HCT116 (cell line): ENCODE measurements around the gene WDPCP.

Experiments used
- CTCF ChIP-seq, 3 experiments: fragments of 200-600 bp in 1 of 3; sonication (generic) in 1 of 3; IDR thresholded peaks in 2 of 3; conservative IDR thresholded peaks in 1 of 3; 2 replicates each; pipeline ENCODE4 v1.5.1; 2012 to 2017; ENCODE audit warnings: low read depth in 2 of 3, low read length in 2 of 3, antibody characterized with exemption in 1 of 3, borderline replicate concordance in 1 of 3, control low read depth in 1 of 3, mild to moderate bottlenecking in 1 of 3, mixed read lengths in 1 of 3, mixed run types in 1 of 3, moderate library complexity in 1 of 3; ENCODE audit not compliant: insufficient read depth in 1 of 3
- EZH2 ChIP-seq: fragments of 200-600 bp; sonication (generic); IDR thresholded peaks from 2 replicates; pipeline ENCODE4 v1.6.1; 2017; ENCODE audit warnings: antibody characterized with exemption, mixed run types
- FOSL1 ChIP-seq: IDR thresholded peaks from 2 replicates; pipeline ENCODE4 v1.6.1; 2012; ENCODE audit warnings: low read depth
- POLR2AphosphoS5 ChIP-seq: IDR thresholded peaks from 2 replicates; pipeline ENCODE4 v1.6.1; 2011; ENCODE audit warnings: mild to moderate bottlenecking, low read depth, low read length, moderate library complexity
- RAD21 ChIP-seq: IDR thresholded peaks from 2 replicates; pipeline ENCODE4 v1.6.1; 2012; ENCODE audit warnings: low read depth, mild to moderate bottlenecking
- REST ChIP-seq: IDR thresholded peaks from 2 replicates; pipeline ENCODE4 v1.6.1; 2012; ENCODE audit warnings: low read depth
- ZFX ChIP-seq: fragments of 450-650 bp; IDR thresholded peaks from 2 replicates; pipeline ENCODE4 v1.6.1; 2017
- ZNF274 ChIP-seq: fragments of 200-500 bp; sonication (Bioruptor generic); IDR thresholded peaks from 2 replicates; pipeline ENCODE4 v1.6.1; 2014; ENCODE audit warnings: mild to moderate bottlenecking, low read depth, low read length, inconsistent platforms

GRCh38 chr2:63598981-63599380 lies 10.7 kb upstream of the WDPCP start:
- no peak for TF ChIP-seq CTCF (IDR thresholded peaks at IDR 0.05 in 2 of 3, conservative IDR thresholded peaks at IDR 0.05 in 1 of 3; ENCODE audit: borderline replicate concordance in 1 of 3, insufficient read depth in 1 of 3, low read depth in 2 of 3, low read length in 2 of 3)
- TF ChIP-seq REST: no peak
- no peak for TF ChIP-seq ZFX
- no peak for TF ChIP-seq RAD21
- no peak for TF ChIP-seq FOSL1
- TF ChIP-seq EZH2: no peak
- TF ChIP-seq POLR2AphosphoS5: no peak
- no peak for TF ChIP-seq ZNF274
